Activated CD4-positive, alpha-beta T cell treated with anti-CD3 and anti-CD28 coated beads, Interleukin-2, Interleukin-6, amounts not matched to agents 100 ng/mL and 50 ng/mL, durations not matched to agents 16 hours and 8 hours (primary cell): ENCODE measurements around the gene TRANK1.
A peak's percentile ranks its signal among the peaks of the same experiment; 100 is the strongest.
"Not testable (repeated sequence)": the region's sequence is repeated elsewhere in the genome, so short reads cannot be mapped to it uniquely, and the experiment has no call there.

ENCODE experiments used
- DNase-seq: peaks from one replicate; pipeline ENCODE4 v3.0.0-alpha.2; 2020

Gene TRANK1

DNA sequence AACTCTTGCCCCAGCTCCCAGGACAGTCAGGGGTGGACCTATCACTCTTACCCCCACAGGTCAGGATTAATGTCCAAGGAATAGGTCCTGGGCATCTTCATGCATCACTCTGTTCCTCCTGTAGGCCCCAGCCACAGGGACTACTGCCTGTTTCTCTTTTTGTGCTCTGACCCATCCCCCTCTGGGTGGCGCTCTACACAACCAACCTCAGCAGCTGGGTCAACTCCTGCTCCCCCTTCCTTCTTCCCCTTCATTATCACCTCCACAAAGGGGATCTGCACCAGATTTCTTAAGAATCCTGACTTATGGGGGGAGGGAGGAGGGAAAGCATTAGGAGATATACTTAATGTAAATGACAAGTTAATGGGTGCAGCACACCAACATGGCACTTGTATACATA lies 12.2 kb upstream of the TRANK1 start:
- DNase-seq: no peak

DNA sequence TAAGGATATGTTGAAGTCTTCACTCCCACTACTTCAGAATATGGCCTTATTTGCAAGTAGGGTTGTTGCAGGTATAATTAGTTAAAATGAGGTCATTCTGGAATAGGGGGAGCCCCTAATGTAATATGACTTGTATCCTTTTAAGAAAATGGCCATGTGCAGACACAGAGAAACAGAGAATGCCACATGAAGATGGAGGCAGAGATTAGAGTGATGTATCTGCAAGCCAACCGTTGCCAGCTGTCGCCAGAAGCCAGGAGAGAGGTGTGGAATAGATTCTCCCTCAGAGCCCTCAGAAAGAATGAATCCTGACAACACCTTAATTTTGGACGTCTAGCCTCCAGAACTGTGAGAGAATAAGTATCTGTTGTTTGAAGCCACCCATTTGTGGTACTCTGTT lies 11.3 kb upstream of the TRANK1 start:
- no peak for DNase-seq

DNA sequence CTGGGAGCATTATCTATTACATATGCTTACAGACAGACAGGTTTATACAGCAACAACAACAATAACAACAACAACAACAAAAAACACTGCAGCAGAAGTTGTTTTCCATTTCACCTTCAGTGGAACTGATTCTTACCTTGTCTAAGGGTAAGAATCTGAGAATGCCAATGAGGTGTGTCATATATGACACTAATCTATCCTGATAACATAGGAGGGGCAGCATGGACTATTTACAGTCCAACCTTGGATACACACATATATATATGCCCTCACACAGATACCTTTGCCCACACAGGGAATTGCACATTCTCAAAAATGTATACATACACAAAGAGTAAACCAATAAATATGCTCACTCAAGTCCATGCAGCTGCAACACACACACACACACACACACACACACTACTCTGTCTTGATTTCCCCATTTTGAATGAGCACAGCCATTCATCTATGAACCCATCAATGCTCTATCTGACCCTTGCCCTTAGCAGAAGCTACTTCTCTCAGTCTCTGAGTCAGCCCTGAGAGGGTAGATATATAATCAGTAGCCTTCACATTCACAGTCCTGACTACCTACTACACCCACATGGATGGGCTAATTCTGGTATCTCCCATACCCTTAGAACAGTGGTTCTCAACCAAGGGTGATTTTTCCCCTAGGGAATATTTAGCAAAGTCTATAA lies 9.7 kb upstream of the TRANK1 start:
- DNase-seq: no peak

DNA sequence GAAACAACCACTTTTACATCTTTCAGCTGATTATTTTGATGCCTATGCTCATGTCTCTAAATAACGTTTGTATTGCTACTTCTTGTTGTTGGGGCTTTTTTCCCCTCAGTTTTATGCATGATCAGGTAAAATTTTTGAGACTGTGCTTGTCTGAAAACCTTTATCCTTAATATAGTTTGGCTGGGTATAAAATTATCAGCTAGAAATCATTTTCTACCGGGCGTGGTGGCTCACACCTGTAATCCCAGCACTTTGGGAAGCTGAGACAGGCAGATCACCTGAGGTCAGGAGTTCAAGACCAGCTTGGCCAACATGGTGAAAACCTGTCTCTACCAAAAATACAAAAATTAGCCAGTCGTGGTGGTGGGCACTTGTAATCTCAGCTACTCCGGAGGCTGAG lies 3.0 kb upstream of the TRANK1 start:
- not testable (repeated sequence) for DNase-seq

DNA sequence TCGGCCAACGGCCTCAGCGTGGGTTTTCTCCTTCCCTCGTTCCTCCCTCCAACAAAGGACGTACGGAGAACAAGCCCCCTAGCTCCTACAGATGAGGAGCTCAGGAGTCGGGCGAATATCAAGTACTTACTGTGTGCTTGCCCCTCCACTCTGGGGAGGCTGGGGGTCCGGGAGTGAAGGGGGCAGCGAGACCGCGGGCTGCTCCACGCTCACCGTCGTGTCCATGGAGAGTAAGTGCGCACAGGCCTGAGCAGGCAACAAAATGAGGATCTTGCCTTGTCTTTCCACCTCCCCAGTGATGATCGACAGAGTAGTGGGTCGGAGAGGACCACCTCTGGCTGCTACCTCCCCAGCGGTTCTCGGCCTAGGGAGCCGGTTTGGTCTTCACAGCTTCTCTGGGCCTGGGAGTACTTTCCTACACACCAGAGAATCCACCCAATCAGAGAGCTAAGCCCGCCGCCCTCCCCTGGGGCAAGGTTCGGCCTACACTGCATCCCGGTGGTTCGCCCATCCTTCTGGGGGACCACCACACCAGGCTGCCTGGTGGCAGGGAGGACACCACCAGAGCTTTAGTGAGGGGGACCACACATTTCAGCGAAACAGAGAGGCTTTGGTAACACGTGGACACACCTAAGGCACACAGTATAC lies 603 bp upstream of the TRANK1 start:
- no peak for DNase-seq

DNA sequence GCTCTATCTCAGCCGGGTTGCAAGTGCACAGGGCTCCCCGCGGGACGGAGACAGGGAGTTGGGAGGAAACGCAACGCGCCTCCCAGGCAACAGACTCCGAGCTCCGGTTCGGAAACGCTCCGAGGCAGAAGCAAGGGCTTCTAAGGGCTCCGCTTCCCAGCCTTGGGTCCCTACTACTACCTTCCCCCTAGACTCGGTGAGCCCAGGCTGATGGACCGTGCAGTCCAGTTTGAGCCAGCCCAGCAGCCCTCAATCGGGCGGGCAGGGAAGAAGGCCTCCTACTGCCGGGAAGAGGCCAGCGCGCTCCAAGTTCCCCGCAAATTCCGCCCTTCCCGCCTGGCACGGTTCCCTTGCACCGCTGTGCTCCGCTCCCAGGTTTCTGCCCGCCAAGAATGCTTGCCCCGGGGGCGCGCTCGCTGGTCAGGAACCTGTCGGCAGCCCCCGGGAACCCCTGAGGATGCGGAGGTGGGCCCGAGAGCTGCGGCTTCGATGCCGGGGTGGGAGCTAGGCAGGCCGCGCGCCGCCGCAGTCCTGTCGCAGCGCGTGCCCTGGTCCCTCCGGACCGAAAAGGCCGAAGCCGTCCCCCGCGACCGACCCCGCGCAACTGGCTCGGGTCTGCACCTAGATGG lies 728 bp downstream of the TRANK1 start:
- DNase-seq: peak; percentile 19

DNA sequence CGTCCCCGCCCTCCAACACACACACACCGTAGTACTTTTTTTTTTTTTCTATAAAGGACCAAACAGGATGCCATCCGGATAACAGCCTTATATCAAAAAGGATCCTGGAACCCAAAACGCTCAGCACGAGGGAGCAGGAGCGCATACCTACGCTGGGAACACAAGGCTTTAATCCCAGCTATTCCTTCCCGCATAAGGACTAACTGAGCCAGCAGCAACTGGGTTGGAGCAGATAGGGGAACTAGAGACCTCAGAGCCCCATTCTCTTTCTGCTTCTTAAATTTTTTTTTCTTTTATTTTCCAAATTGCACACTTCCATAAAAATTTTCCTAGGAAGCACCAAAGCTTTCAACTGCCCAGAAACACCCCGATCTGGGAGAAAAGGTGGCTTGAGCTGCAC lies 1.3 kb downstream of the TRANK1 start:
- DNase-seq: no peak

DNA sequence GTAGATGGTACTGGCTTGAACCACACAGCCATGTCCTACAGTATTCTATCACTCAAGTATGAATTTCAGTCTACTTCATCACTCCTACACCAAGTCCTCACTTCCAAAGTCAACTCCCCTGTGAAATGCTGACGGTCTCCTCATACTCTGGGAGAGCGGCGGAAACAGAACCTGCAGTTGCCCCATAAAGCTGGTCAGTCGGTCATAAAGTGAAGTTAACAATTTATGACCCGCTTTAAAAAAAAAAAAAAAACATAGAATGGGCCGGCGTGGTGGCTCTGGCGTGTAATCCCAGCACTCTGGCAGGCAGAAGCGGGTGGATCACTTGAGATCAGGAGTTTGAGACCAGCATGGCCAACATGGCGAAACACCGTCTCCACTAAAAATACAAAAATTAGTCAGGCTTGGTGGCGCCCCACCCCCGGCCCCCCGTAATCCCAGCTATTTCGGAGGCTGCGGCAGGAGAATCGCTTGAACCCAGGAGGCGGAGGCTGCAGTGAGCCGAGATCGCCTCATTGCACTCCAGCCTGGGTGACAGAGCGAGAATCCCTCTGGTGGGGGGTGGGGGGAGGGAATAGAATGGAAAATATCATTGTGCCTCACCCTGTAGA lies 2.1 kb downstream of the TRANK1 start:
- DNase-seq: no peak

DNA sequence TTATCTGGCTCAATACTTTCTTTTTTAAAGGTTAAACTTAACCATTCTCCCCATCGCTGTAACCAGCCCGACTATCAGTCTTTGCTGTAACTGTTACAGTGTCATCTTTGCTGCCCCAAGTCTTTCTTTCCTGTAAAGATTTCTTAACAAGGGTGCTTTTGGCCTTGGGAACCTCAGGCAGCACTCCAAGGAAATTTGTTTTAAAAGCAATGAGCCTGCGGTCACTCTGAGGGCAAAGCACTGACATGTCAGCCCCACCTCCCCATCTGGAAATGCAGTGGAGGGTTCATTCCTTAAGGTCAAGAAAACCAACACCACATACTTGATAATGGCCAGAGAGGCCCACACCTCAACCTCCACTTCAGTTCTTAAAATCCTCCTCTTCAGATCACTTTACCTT lies 3.2 kb downstream of the TRANK1 start:
- DNase-seq: no peak

DNA sequence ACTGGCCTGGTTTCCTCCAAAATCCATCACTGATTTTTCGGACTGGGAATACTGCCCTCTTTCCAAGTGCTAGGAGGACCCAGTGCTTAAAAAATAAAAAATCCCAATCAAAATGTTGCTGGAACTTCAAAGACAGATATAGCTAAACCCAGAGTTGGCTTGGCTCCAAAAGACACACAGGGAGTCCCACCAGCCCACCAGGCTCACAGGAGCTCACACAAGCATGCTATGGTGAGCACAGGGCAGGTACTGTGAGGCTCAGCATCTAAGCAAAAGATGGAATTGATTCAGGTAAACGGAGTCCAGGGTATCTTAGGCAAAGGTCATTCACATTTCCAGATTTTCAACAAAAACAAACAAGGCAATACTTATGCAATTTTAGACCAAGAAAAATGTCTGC lies 3.7 kb downstream of the TRANK1 start:
- DNase-seq: no peak

DNA sequence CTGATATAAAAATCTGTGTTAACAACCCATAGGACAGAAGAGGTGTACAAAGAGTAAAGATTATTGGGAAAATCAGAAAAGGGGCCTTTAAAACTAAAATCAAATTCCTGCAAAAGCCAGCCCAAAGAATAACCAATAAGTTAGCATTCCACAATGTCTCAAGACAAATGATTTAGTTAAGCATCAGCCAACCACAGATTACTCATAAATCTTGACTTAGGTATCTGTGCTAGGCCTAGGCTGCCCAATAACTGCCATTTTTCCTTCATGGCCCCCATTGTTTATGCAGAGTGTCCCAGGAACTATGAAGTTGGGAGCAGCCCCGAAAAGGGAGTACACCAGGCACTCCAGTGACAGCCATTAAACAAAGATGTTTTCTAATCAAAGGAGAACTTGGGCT lies 7.4 kb downstream of the TRANK1 start:
- DNase-seq: no peak

DNA sequence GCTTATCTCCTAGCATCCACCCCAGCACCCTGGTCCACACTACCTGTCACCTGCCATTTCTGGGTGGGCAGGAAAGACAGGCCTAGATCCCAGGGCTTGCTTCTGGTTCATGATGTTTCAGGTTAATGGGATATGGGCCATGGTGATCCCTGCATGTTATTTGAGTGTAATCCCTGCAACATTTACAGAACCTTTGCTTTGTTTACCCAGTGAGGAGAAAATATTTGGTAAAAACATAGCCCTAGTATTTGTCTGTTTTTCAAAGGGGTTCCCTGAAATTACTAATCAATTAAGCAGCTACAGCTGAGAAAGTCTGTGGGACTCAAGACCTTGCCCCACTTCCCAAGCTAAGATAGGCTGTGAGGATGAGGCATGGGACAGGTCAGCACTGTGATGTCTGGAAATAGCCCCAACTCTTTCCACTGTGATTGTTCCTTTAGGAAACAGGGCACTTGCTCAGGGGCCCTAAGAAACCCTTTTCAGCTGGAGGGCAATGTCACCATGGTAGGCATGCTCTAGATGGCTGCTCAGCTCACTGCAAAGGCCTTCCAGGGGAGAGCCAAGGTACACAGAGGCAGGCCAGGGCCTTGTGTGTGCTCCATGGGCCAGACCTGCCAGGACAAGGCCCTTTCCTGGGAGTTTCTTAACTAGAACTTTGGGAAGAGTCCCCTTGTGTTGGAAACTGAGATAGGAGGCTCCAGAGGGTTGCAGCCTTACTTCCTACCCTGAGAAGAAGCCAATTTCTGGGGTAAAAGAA lies 11.1 kb downstream of the TRANK1 start:
- no peak for DNase-seq

DNA sequence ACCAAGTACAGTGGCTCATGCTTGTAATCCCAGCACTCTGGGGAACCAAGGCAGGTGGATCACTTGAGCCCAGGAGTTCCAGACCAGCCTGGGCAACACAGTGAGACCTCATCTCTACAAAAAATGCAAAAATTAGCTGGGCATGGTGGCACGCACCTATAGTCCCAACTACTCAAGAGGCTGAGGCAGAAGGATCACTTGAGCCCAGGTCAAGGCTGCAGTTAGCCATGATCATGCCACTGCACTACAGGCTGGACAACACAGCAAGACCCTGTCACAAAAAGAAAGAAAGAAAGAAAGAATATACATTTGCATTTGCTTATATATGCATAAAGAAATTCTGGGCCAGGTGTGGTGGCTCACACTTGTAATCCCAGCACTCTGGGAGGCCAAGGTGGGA lies 13.4 kb downstream of the TRANK1 start:
- DNase-seq: not testable (repeated sequence)

DNA sequence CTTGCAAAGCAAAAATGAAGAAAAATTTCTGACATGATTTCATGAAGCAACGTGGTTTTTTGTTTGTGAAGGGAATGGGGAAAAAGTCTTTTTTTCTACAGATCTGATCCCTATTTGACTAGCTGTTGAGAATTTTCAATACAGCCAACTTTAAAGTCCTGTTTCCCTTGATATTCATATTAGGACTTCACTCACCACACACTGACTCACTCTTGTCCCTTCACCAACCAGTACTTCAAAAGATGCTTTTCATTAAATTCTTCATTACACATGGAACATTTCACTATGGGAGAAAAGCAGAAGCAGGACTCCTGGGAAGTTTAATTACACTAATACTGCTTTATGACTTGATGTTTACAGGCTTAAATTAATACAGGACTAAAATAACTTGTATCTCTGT lies 16.6 kb downstream of the TRANK1 start:
- no peak for DNase-seq

DNA sequence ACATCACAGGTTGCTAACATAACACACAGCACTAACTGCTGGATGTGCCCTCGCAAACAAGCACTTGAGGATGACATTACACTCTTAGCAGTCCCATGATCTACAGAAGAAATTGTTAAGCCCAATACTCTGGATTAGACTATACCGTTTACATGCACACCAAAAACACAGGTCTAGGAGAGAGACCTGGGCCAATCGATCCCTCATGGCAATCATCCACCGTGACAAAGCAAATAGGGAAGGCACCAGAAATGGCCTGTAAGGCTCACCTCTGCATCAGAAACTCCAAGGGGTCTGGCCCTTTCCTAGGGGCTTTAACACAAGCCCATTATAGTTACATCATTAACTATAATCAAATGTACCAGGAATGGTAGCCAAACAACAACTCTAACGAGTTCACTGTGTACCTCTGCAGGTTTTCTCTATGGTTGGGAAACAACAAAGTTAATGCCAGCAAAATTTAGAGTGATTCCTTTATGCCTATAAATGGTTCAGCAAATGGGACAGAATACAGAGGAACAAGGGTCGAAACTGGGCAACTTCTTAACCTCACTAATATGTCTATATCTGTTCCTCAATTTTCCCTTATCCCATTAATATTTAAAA lies 18.5 kb downstream of the TRANK1 start:
- DNase-seq: no peak

DNA sequence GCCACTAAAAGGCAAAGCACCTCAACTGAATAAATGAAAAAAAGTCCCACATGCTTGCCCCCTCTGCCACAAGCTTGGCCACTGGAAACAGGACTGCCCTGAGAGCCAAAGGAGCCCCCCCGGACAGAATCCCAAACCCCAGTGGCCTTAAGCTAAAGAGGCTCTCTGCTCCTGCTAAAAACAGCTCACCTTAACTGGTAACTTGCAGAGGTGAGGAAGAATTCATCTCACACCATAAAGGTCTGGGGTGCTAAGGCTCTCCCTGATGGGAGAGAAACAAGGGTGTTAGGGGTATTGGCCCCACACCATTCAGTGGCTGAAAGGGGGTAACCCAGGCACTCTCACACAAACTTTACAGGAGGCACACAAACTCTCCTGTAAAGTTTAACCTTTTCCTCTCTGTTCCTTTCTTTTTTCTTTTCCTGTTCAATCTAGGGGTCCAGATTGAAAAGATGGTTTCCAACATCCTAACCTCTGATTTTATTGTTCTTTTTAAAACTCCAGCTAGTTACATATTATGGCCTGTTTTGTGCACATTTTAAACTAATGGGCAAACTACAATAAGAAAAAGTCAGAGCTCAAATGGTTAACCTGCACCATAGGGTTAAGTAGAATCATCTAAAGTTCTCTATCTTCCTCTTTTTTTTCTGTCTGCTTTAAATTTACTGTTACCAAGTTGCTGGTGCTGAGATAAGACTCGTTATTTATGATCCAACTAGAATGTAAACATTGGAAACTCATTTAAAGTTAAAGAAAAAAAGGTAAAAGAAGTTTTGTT lies 19.9 kb downstream of the TRANK1 start:
- no peak for DNase-seq

DNA sequence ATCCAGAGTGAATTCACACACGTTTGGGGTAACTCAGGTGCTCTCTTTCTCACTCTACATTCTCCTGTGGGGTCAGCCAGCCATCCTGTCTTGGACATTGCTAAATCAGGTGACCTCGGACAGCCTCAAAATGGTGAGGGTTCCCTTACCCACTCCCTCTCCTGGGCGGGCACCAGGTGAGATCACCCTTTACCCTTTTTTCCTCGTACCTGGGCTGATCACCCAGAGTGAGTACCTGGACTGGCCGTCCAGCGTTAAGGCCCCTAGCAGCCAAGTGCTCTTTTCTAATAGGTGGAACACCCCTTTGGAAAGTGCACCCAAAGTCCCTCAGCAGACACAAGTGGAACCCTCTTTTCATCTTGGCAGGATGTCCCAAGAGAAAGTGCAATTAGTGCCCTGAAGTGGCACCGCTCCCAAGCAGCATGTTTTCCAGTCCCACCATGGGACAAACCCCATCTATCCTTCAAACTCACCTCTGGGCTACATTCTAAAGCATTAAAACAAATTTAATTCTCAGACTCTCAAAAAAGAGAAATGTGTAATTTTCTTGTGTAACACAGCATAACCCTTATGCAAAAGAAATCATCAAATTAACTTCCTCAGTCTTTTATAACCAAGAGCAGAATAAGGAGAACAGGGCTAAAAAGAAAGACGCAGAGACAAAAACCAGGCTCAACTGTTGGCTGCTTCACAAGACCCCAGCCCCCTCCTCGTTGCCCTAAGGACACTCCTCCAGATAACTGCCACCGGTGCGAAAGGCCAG lies 20.7 kb downstream of the TRANK1 start:
- no peak for DNase-seq

DNA sequence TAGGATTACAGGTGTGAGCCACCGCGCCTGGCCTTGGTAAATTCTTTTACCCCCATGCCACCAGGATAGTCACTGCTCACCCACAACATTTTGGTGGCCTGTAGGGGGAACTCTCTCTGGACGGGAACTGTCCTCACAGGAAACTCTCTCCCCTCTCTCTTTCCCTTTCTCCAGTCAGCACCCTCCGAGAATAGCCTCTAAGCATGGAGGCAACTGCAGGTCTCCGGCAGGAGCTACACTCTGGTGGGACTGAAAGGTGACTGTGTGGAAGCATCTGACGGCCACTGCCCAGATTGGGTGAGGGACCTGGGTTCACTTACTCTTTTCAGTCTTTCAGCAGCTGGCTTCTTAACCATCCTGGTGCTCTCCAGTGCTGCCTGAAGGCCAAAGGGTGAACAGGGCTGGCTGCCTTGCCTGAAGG lies 21.3 kb downstream of the TRANK1 start:
- DNase-seq: no peak

DNA sequence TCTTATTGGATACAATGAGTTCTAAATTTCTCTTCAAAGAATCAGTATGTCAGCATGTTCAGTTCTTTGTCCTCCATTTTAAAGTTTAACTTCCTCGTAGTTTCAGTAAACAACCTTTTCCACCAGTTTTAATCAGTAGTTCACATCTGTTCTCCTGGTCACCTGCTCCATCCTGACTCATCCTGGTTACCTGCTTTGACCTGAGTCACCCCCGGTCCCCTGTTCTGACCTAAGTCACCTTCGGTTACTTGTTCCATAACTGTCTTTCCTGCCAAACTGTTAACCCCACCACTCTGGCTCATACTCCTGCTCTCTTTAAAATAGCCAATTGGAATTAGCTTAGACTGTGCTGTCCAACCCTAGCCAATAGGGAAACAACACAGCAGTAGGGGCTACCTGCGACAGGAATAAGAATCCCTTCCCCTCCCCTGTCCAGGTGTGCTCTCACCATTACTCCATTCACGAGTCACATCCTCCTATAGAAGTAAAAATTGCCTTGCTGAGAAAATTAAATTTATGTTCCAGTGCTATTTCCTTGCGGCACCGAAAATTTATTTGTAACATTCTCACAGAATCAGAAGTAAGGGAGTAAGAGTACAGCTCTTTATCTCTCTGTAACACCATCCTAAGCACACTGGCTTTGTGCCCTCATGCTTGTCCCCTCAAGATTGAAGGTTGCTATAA lies 23.8 kb downstream of the TRANK1 start:
- DNase-seq: no peak

DNA sequence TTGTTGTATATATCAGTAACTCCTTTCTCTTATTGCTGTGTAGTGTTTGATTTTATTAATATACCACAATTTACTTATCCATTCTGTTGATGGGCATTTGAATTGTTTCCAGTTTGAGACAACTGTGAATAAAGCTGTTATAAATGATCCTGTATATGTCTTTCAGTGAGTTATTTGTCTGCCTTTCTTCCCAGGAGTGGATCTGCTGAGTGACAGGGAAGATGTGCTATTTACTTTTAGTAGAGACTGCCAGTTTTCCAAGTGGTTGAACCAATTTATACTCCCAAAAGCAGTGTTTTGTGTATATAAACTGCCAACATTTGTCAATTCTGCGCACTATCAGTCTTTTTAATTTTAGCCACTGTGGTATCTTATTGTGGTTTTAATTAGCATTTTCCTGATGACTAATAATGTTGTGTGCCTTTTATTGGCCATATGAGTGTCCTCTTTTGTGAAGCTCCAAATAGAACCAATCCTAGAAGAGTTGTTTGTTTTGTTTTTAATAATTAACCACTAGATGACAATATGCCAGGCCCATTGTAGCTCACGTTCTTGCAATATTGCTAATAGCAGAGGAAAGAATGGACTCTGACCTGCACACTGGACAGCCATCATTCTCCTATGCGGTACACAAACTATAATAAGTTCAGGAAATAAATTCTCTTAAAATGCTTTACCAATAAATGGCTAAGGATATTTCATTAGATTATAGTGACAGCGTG lies 25.3 kb downstream of the TRANK1 start:
- DNase-seq: no peak
